HT1080 (cell line): ENCODE data around the gene TXNL4A. TPM values are rescaled to one million over a fixed set of nuclear protein-coding genes. Genes with fewer than 3 reads are reported as not detected.

ENCODE experiments used
- DNase-seq: peaks from one replicate; pipeline ENCODE4 v3.0.0-alpha.2; 2015; ENCODE audit warnings: low read depth
- total RNA-seq: library from RNA; depleted of rRNA; stranded (reverse); fragments of >200 nt; shearing (Covaris generic); gene quantifications from 2 replicates; pipeline ENCODE4 v1.2.3, GENCODE V29; 2014

The TXNL4A gene
- total RNA-seq, 1 experiment from 2014 or later, result 163 TPM

GRCh38 chr18:79950515-79951341 is 37.6 kb downstream of the TXNL4A start:
- DNase-seq, result no peak

GRCh38 chr18:79949697-79950487 is 38.5 kb downstream of the TXNL4A start:
- no peak for DNase-seq

GRCh38 chr18:79948719-79949411 is 39.5 kb downstream of the TXNL4A start:
- DNase-seq, result no peak

GRCh38 chr18:79947881-79948610 is 40.3 kb downstream of the TXNL4A start:
- DNase-seq, result no peak

GRCh38 chr18:79947054-79947755 is 41.2 kb downstream of the TXNL4A start:
- DNase-seq, result no peak

GRCh38 chr18:79945118-79946042 is 43.0 kb downstream of the TXNL4A start:
- DNase-seq, result no peak

- DNase-seq, result no peak
These were observed 43.6 kb downstream of the TXNL4A start for GRCh38 chr18:79944746-79945117.

- DNase-seq, result no peak
These were observed 44.1 kb downstream of the TXNL4A start for GRCh38 chr18:79944126-79944731.

- no peak for DNase-seq
These were observed 44.7 kb downstream of the TXNL4A start for GRCh38 chr18:79943608-79944125.

GRCh38 chr18:79942786-79943607 is 45.4 kb downstream of the TXNL4A start:
- DNase-seq, result no peak

GRCh38 chr18:79942211-79942610 is 46.2 kb downstream of the TXNL4A start:
- DNase-seq, result no peak

- DNase-seq, result no peak
These were observed 46.8 kb downstream of the TXNL4A start for GRCh38 chr18:79941473-79942119.

- no peak for DNase-seq
These were observed 47.4 kb downstream of the TXNL4A start for GRCh38 chr18:79940814-79941472.

- DNase-seq, result no peak
These were observed 48.1 kb downstream of the TXNL4A start for GRCh38 chr18:79940126-79940813.

- no peak for DNase-seq
These were observed 49.3 kb downstream of the TXNL4A start for GRCh38 chr18:79939096-79939495.

- no peak for DNase-seq
These were observed 50.2 kb downstream of the TXNL4A start for GRCh38 chr18:79938196-79938595.
